ENCODE results near the gene PRKAG1.

Gene PRKAG1

GRCh38 chr12:48967991-48968390 is 50.6 kb downstream of the PRKAG1 start:
- DNase-seq (ENCODE audit: low read depth, low spot score), result no peak

- DNase-seq (ENCODE audit: low read depth, low spot score), result no peak
Measured at GRCh38 chr12:48966177-48966895, 52.2 kb downstream of the PRKAG1 start.

GRCh38 chr12:48965298-48965838 is 53.2 kb downstream of the PRKAG1 start:
- DNase-seq (ENCODE audit: low read depth, low spot score), result no peak

- DNase-seq (ENCODE audit: low read depth, low spot score), result no peak
Measured at GRCh38 chr12:48961801-48962200, 56.8 kb downstream of the PRKAG1 start.

- no peak for DNase-seq (ENCODE audit: low read depth, low spot score)
Measured at GRCh38 chr12:48961331-48961730, 57.2 kb downstream of the PRKAG1 start.

GRCh38 chr12:48960834-48961233 is 57.7 kb downstream of the PRKAG1 start:
- no peak for DNase-seq (ENCODE audit: low read depth, low spot score)

DNA sequence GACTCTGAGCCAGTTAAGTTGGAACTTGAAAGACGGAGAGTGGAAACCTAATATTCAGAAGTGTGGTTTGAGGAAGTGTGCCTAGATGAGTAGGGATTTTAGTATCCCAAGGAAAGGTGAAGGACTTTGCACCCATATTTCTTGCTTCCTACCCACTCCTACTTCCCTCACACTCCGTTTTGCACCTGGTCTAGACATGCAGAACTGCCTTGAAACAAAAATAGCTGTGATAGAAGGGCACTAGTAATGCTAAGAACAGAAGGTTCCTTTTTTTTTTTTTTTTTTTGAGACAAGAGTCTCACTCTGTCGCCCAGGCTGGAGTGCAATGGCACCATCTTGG is 60.6 kb downstream of the PRKAG1 start:
- DNase-seq (ENCODE audit: low read depth, low spot score), result no peak

DNA sequence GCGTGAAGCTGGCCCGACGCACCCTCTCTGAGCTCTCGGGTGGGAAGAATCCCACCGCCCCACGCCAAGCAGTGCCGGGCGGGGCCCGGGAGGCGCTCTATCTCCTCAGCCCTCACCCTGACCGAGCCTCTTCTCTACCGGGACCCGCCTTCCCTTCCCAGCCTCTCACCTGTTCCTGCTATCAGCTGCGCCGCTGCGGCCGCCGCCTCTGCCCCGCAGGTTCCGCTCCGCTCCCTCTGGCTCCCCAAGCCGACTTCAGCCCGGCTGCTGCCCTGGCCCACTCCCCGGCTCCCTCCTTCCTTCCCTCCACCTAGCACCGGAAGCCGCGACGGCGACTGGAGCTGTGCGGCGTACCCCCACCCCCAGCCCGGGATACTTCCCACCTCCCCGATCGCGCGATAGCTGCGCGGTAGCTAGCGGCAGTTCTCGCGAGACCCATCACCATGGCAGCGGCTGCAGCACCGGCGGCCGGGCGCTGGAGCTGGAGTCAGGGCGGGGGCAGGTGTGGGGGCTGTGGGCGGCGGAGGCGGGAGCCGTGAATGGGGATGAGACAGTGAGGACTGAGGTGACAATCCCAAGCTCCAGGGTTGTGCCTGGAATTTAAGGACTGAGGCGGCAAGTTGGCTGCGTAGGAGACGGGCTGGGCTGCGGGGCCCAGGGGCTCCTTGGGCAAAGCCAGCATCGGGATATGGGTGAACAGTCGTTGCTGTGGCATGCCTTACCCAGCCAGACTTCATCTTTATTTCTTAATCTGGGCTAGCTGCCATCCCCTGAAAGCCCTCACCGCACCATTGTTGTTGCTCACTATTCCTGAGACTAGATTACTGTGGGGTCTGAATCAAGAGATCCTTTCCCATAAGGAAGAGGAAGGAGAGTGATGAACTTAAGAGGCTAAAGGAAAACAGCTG is 61.2 kb downstream of the PRKAG1 start, which contains the start of gene ARF3:
Gene ARF3 (minus strand): TSS at position 347 of the 908 bp plus-strand sequence. CDS start 16,392 bp downstream, outside the sequence.
- peak; percentile 63 for DNase-seq (ENCODE audit: low read depth, low spot score)

GRCh38 chr12:48956279-48957140 is 62.1 kb downstream of the PRKAG1 start:
- peak; percentile 89 for DNase-seq (ENCODE audit: low read depth, low spot score)

DNA sequence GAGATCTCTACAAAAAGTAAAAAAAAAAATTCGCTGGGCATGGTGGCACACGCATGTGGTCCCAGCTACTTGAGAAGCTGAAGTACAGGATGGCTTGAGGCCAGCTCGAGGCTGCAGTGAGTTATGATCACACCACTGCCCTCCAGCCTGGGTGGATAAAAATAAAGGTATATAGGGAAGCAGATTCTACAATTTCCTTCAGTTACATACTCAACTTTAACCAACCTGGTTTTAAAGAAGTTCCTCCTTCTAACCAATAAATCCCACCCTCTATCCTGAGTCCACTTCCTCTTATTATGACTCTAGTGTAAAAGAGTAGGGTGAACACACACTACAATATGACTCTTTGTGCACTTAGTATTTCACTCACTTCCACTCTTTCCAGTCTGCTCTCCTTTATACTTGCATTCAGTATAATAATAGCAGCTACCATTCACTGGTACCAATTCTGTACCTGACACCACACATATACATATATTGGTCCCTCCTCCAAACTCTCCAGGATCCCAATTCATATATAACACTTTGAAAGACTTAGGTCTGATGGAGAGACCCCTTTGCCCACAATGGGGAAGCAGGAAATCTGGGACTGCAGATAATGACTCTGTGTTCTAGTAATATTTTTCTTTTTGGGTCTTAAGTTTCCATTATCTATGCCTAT is 63.6 kb downstream of the PRKAG1 start:
- no peak for DNase-seq (ENCODE audit: low read depth, low spot score)

- no peak for DNase-seq (ENCODE audit: low read depth, low spot score)
Measured at GRCh38 chr12:48954061-48954460, 64.5 kb downstream of the PRKAG1 start.

GRCh38 chr12:48952691-48953090 is 65.9 kb downstream of the PRKAG1 start:
- DNase-seq (ENCODE audit: low read depth, low spot score), result no peak
